MM.1S (cell line): ENCODE data around the gene PRDM5.

Experiments
- DNase-seq: peaks from one replicate; pipeline ENCODE4 v3.0.0-alpha.2; 2015
- H2AFZ ChIP-seq: fragments of 300-600 bp; sonication (generic); 2 replicates; pipeline ENCODE4 v1.6.0; 2016; ENCODE audit warnings: antibody characterized with exemption, low read length
- H3F3A ChIP-seq: fragments of 300-600 bp; sonication (generic); 2 replicates; pipeline ENCODE4 v1.6.1; 2016; ENCODE audit warnings: mild to moderate bottlenecking, antibody characterized with exemption, low read length, moderate library complexity, mixed read lengths; ENCODE audit not compliant: insufficient read depth
- H3K27ac ChIP-seq: fragments of 300-600 bp; sonication (generic); 2 replicates; pipeline ENCODE4 v1.5.1; 2016; ENCODE audit warnings: mild to moderate bottlenecking, low read length
- H3K27me3 ChIP-seq: fragments of 300-600 bp; sonication (generic); replicated peaks from 2 replicates; pipeline ENCODE4 v1.6.0; 2016; ENCODE audit warnings: low read length; ENCODE audit not compliant: insufficient read depth
- H3K36me3 ChIP-seq: fragments of 300-600 bp; sonication (generic); replicated peaks from 2 replicates; pipeline ENCODE4 v1.6.1; 2016; ENCODE audit warnings: mild to moderate bottlenecking, low read length, mixed read lengths; ENCODE audit not compliant: insufficient read depth
- H3K4me1 ChIP-seq: fragments of 300-600 bp; sonication (generic); 2 replicates; pipeline ENCODE4 v1.6.1; 2016; ENCODE audit warnings: low read length, mixed read lengths
- H3K4me2 ChIP-seq: fragments of 300-600 bp; sonication (generic); 2 replicates; pipeline ENCODE4 v1.6.0; 2016; ENCODE audit warnings: low read depth, low read length
- H3K4me3 ChIP-seq: fragments of 300-600 bp; sonication (generic); 2 replicates; pipeline ENCODE4 v1.5.1; 2016; ENCODE audit warnings: low read length, mixed read lengths
- H3K79me2 ChIP-seq: fragments of 300-600 bp; sonication (generic); 2 replicates; pipeline ENCODE4 v1.6.1; 2016; ENCODE audit warnings: mixed run types, low read length, mixed read lengths
- H3K9ac ChIP-seq: fragments of 300-600 bp; sonication (generic); 2 replicates; pipeline ENCODE4 v1.6.1; 2016; ENCODE audit warnings: low read length, mixed read lengths
- H3K9me2 ChIP-seq: fragments of 300-600 bp; sonication (generic); replicated peaks from 2 replicates; pipeline ENCODE4 v1.6.1; 2016; ENCODE audit warnings: mild to moderate bottlenecking, low read length, mixed read lengths; ENCODE audit not compliant: insufficient read depth
- H3K9me3 ChIP-seq: fragments of 300-600 bp; sonication (generic); replicated peaks from 2 replicates; pipeline ENCODE4 v1.6.1; 2016; ENCODE audit warnings: mild to moderate bottlenecking, low read length, mixed read lengths; ENCODE audit not compliant: insufficient read depth
- H4K20me1 ChIP-seq: fragments of 300-600 bp; sonication (generic); 2 replicates; pipeline ENCODE4 v1.6.1; 2016; ENCODE audit warnings: mild to moderate bottlenecking, low read length, moderate library complexity, mixed read lengths; ENCODE audit not compliant: insufficient read depth
- EZH2 ChIP-seq: fragments of 300-600 bp; sonication (generic); optimal IDR thresholded peaks from 2 replicates; pipeline ENCODE3; 2017; ENCODE audit warnings: low read depth, mild to moderate bottlenecking, antibody characterized with exemption, low read length, mixed read lengths
- EZH2phosphoT487 ChIP-seq: fragments of 300-600 bp; sonication (generic); IDR thresholded peaks from 2 replicates; pipeline ENCODE4 v1.6.1; 2018; ENCODE audit warnings: antibody characterized with exemption, low read length
- TF ChIP-seq, protein P1 (sequence below): fragments of 300-600 bp; sonication (generic); IDR thresholded peaks from 2 replicates; pipeline ENCODE4 v1.5.1; 2016; ENCODE audit warnings: antibody characterized with exemption, low read length, mixed read lengths

PRDM5 gene

DNA sequence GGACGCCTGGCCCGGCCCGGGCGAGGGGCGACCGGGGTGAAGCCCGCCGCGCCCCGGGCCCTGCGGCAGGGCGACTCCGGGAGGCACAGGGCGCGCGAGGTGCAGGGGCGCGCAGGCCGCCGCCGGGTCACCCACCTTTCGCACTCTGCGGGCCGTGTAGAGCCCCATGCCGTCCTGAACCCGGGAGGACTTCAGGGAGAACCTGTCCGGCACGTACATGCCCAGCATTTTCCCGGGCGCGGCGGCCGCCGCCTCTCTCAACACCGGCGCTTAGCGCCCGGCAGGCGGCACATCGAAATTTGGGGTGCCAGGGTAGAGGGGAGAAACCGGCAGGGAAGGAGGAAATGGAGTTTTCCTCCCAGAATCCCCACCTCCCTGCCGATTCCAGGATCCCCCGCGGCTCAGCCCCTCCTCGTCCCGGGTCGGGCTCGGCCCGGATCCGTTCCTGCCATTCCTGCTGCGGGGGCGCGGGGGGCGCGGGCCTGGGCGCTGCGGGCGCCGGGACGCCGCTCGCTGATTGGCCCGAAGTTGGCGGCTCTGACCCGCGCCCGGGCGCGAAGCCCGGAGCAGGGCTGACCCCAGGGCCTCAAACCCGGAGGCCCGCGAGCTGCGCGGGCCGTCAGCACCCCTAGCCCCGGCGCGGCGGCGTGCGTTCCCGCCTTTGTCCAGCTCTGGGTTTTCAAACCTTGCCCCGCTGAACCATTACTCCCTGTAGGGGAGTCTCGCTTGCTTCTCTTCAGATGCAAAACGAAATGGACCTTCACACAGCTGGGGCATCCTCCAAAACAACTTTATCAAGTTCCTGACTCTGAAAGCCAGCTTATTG, at the start of gene PRDM5:
PRDM5 (minus strand) TSS at position 346 of the 826 bp plus-strand sequence; CDS start at position 228, 118 bp downstream.
- peak; percentile 82 for DNase-seq
- H3K9me3 ChIP-seq = no peaks in the 10 kb centered on the region
- no peaks in the 10 kb centered on the region for H4K20me1 ChIP-seq
- peak within 1 kb of the TSS; percentile 70 for H3K27ac ChIP-seq
- H3K36me3 ChIP-seq = no peaks in the 10 kb centered on the region
- H3F3A ChIP-seq = peaks cover 26% of the 10 kb centered on the region
- peak within 1 kb of the TSS; percentile 72 for H2AFZ ChIP-seq
- H3K9ac ChIP-seq = peak within 1 kb of the TSS; percentile 89
- H3K4me3 ChIP-seq = peak within 1 kb of the TSS; percentile 86
- no peaks in the 10 kb centered on the region for H3K27me3 ChIP-seq
- peak within 1 kb of the TSS; percentile 90 for H3K4me2 ChIP-seq
- H3K4me1 ChIP-seq = peaks cover 34% of the 10 kb centered on the region
- TF ChIP-seq EZH2 (no peak), EZH2phosphoT487 (no peak)
- TF ChIP-seq, protein P1, sequence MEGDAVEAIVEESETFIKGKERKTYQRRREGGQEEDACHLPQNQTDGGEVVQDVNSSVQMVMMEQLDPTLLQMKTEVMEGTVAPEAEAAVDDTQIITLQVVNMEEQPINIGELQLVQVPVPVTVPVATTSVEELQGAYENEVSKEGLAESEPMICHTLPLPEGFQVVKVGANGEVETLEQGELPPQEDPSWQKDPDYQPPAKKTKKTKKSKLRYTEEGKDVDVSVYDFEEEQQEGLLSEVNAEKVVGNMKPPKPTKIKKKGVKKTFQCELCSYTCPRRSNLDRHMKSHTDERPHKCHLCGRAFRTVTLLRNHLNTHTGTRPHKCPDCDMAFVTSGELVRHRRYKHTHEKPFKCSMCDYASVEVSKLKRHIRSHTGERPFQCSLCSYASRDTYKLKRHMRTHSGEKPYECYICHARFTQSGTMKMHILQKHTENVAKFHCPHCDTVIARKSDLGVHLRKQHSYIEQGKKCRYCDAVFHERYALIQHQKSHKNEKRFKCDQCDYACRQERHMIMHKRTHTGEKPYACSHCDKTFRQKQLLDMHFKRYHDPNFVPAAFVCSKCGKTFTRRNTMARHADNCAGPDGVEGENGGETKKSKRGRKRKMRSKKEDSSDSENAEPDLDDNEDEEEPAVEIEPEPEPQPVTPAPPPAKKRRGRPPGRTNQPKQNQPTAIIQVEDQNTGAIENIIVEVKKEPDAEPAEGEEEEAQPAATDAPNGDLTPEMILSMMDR = peak; percentile 24; the same call in 1 of the 2 replicates
- H3K79me2 ChIP-seq = peaks cover 36% of the 10 kb centered on the region
- no peaks in the 10 kb centered on the region for H3K9me2 ChIP-seq

DNA sequence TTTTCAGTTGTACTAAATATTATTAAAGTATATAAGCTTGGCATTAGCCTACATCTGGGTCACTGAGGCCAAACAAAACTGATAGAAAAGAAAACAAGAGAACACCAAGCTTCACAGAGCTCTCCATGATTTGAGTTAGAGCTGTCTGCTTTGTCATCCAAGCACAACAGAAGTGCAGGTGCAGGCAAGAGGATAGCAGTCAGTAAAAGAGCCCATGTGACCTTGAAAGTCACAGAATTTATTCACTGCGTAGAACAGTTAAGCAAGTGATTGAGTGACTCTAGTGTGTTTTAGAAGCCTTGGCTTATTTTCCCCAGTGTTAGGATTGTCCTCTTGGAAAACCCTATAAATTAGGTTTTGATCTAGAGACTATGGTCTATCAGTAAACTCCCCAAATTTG, 49.4 kb upstream of the PRDM5 start:
- Histone ChIP-seq H3K4me3 (no peak overlapping the region), H3K9ac (no peak overlapping the region), H3K9me3 (no peaks in the 10 kb centered on the region), H4K20me1 (no peaks in the 10 kb centered on the region), H3F3A (no peaks in the 10 kb centered on the region), H3K27ac (no peak overlapping the region), H3K4me1 (no peaks in the 10 kb centered on the region), H3K4me2 (no peak overlapping the region), H3K27me3 (no peaks in the 10 kb centered on the region), H3K9me2 (no peaks in the 10 kb centered on the region), H3K36me3 (no peaks in the 10 kb centered on the region), H3K79me2 (no peaks in the 10 kb centered on the region), H2AFZ (no peak overlapping the region)
- TF ChIP-seq EZH2 (no peak), EZH2phosphoT487 (no peak)
- TF ChIP-seq, protein P1 = no peak
- no peak for DNase-seq

DNA sequence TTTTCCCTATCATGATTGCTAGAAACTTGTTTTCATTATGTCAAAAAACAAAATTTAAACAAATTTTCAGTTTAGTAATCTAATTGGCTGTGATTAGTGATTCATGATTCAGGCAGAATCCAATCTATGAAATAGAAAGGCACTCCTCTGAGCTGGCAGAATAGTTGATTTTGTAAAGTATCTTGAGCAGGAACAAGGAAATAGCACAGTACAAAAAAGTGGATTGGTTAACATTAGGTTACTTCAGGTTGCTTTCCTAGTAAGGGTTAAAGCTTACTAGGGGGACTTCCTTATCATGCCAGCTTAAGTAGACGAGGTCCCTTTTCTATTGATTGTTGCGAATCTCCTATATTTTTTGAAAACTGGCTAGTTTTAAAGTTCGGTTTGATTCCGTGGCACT, 43.4 kb upstream of the PRDM5 start:
- Histone ChIP-seq H3K4me3 (no peak overlapping the region), H3F3A (no peaks in the 10 kb centered on the region), H3K9me3 (no peaks in the 10 kb centered on the region), H2AFZ (no peak overlapping the region), H3K4me1 (no peaks in the 10 kb centered on the region), H3K27ac (no peak overlapping the region), H3K27me3 (no peaks in the 10 kb centered on the region), H3K9me2 (no peaks in the 10 kb centered on the region), H3K4me2 (no peak overlapping the region), H4K20me1 (no peaks in the 10 kb centered on the region), H3K36me3 (no peaks in the 10 kb centered on the region), H3K79me2 (no peaks in the 10 kb centered on the region), H3K9ac (no peak overlapping the region)
- no peak for TF ChIP-seq EZH2
- no peak for TF ChIP-seq EZH2phosphoT487
- TF ChIP-seq, protein P1 = no peak
- no peak for DNase-seq
